Measurements from ENCODE around the gene ANKRD26. TPM values are rescaled to one million over a fixed set of nuclear protein-coding genes. Genes with fewer than 3 reads are reported as not detected.

ANKRD26 gene
- total and polyA plus RNA-seq, 2 donors (not counting 3 experiments of a cell fraction or from before 2014, with no cell fraction given): 1.0 to 9.5 TPM

DNA sequence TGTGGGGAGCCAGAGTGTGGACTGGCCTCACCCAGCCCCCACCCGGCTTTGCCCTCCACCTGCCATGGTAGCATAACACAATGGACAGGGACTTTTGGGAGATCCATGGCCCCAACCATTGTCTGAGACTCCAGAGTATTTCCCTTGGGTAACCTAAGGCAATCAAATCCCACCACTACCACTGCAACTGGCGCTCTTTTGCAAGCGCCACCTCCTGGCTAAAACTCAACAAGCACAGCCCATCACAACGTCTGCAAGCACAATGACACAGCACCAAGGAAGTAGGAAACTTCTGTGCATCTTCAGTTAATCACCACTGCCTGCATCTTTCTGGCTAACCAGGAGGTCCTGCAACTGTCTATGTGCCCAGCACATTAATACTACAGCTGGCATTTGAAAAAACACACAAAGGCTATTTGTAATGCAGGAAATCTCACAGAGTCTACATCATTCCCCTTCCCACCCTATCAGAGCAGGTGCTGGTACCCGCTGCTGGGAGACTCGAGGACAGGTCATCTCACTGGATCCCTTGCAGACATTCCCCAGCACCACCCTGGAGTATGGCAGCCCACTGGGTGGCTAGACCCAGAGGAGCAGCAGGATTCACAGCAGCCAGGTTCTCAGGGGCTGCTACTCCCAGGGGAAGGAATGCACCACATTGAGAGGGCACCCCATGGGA lies 27.7 kb downstream of the ANKRD26 start:
- no TSS peak for BruUV-seq (replicated peaks)
- H2AFZ ChIP-seq (ENCODE audit: low read depth, low read length): no peak overlapping the region
- dilution Hi-C loops (cut with MboI; ENCODE audit: extremely low pct_ligation_motif_present, low sequenced_read_pairs) (no loop called here), intact Hi-C loops (cut with micrococcal nuclease) (no loop called here)
- no peak for FAIRE-seq
- H3K79me2 ChIP-seq (ENCODE audit: control insufficient read depth, insufficient read depth, low read length): no peaks in the 10 kb centered on the region
- no peaks in the 10 kb centered on the region for H4K20me1 ChIP-seq (replicated peaks; ENCODE audit: control insufficient read depth, extremely low read depth, insufficient read depth, low read length)
- no peak for TF ChIP-seq JUN (IDR thresholded peaks at IDR 0.05; ENCODE audit: borderline replicate concordance, insufficient read depth, insufficient read length, low read depth)
- no peak for TF ChIP-seq POLR2A (IDR thresholded peaks at IDR 0.05; ENCODE audit: low read depth, low read length)
- TF ChIP-seq, protein P1, sequence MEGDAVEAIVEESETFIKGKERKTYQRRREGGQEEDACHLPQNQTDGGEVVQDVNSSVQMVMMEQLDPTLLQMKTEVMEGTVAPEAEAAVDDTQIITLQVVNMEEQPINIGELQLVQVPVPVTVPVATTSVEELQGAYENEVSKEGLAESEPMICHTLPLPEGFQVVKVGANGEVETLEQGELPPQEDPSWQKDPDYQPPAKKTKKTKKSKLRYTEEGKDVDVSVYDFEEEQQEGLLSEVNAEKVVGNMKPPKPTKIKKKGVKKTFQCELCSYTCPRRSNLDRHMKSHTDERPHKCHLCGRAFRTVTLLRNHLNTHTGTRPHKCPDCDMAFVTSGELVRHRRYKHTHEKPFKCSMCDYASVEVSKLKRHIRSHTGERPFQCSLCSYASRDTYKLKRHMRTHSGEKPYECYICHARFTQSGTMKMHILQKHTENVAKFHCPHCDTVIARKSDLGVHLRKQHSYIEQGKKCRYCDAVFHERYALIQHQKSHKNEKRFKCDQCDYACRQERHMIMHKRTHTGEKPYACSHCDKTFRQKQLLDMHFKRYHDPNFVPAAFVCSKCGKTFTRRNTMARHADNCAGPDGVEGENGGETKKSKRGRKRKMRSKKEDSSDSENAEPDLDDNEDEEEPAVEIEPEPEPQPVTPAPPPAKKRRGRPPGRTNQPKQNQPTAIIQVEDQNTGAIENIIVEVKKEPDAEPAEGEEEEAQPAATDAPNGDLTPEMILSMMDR (IDR thresholded peaks at IDR 0.05; ENCODE audit: extremely low read depth in 1 of 2, insufficient read depth in 1 of 2, low read depth in 1 of 2, low read length in 2 of 2): no peak
- no peak for TF ChIP-seq MYC (IDR thresholded peaks at IDR 0.05; ENCODE audit: low read depth, low read length)
- no peak for TF ChIP-seq FOS (IDR thresholded peaks at IDR 0.05; ENCODE audit: borderline replicate concordance, insufficient read depth, low read length)
- no peak for TF ChIP-seq POLR2AphosphoS5 (IDR thresholded peaks at IDR 0.05; ENCODE audit: insufficient read depth, low read depth, low read length)
- TF ChIP-seq GATA2 (IDR thresholded peaks at IDR 0.05; ENCODE audit: insufficient read depth, insufficient read length, low read depth, low read length): no peak
- TF ChIP-seq, protein P2, sequence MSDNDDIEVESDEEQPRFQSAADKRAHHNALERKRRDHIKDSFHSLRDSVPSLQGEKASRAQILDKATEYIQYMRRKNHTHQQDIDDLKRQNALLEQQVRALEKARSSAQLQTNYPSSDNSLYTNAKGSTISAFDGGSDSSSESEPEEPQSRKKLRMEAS (IDR thresholded peaks at IDR 0.05; ENCODE audit: insufficient read depth, insufficient read length): no peak
- no peak for TF ChIP-seq EZH2 (IDR thresholded peaks at IDR 0.05; ENCODE audit: borderline replicate concordance, low read depth, low read length, severe bottlenecking)
- no peak overlapping the region for H3K27ac ChIP-seq (ENCODE audit: insufficient read depth, low read depth, low read length)
- DNase-seq (ENCODE audit: low read depth, low spot score): no peak
- H3K9me3 ChIP-seq (replicated peaks; ENCODE audit: control insufficient read depth, insufficient read depth, low read length): no peaks in the 10 kb centered on the region
- H3K4me2 ChIP-seq (ENCODE audit: insufficient read depth, low read length): no peak overlapping the region
- no peak overlapping the region for H3K4me3 ChIP-seq (replicated peaks in 1 of 3; ENCODE audit: insufficient read depth in 1 of 3, low read depth in 1 of 3, low read length in 3 of 3)
- POLR2A ChIA-PET: no interaction called here
- H3K4me1 ChIP-seq (ENCODE audit: control insufficient read depth, extremely low read depth, insufficient read depth, low read length): no peaks in the 10 kb centered on the region
- no peaks in the 10 kb centered on the region for H3K27me3 ChIP-seq (ENCODE audit: control insufficient read depth in 2 of 2, insufficient read depth in 2 of 2, low read length in 2 of 2)
- no peak overlapping the region for H3K9ac ChIP-seq (replicated peaks; ENCODE audit: extremely low read depth, insufficient read depth, low read length)
- H3K36me3 ChIP-seq (ENCODE audit: control insufficient read depth in 2 of 2, extremely low read depth in 1 of 2, insufficient read depth in 2 of 2, low read length in 2 of 2): peaks cover 6 to 13% of the 10 kb centered on the region in 2 experiments
- no peaks in the 10 kb centered on the region for H3K9me1 ChIP-seq (replicated peaks; ENCODE audit: control insufficient read depth, extremely low read depth, insufficient read depth, low read length)
- CTCF ChIA-PET: no interaction called here
